HPDE6-E6E7 (cell line): ENCODE data around the gene LRTM1.

Source experiments
- DNase-seq: peaks from one replicate; pipeline ENCODE4 v3.0.0; 2011; ENCODE audit warnings: missing footprints; ENCODE audit errors: extremely low spot score

The LRTM1 gene

GRCh38 chr3:54928046-54928770 is at the start of gene LRTM1:
Gene LRTM1, minus strand, starts transcription at chr3:54928059. Its CDS starts 148 bp downstream, at chr3:54927911.
- DNase-seq = no peak

- no peak for DNase-seq
These were observed 49.6 kb upstream of the LRTM1 start for GRCh38 chr3:54977439-54977838.

- no peak for DNase-seq
These were observed 43.0 kb upstream of the LRTM1 start for GRCh38 chr3:54970895-54971294.

- DNase-seq = no peak
These were observed 41.8 kb upstream of the LRTM1 start for GRCh38 chr3:54969652-54970051.

- no peak for DNase-seq
These were observed 40.8 kb upstream of the LRTM1 start for GRCh38 chr3:54968546-54969172.

- no peak for DNase-seq
These were observed 39.9 kb upstream of the LRTM1 start for GRCh38 chr3:54967731-54968161.

- no peak for DNase-seq
These were observed 39.1 kb upstream of the LRTM1 start for GRCh38 chr3:54966979-54967378.

- no peak for DNase-seq
These were observed 37.9 kb upstream of the LRTM1 start for GRCh38 chr3:54965746-54966145.

GRCh38 chr3:54964081-54964480 is 36.2 kb upstream of the LRTM1 start:
- no peak for DNase-seq

GRCh38 chr3:54963641-54964040 is 35.8 kb upstream of the LRTM1 start:
- no peak for DNase-seq

GRCh38 chr3:54962200-54962599 is 34.3 kb upstream of the LRTM1 start:
- no peak for DNase-seq

GRCh38 chr3:54960701-54961100 is 32.8 kb upstream of the LRTM1 start:
- DNase-seq = no peak

GRCh38 chr3:54960082-54960481 is 32.2 kb upstream of the LRTM1 start:
- no peak for DNase-seq

- DNase-seq = no peak
These were observed 29.9 kb upstream of the LRTM1 start for GRCh38 chr3:54957711-54958110.

- no peak for DNase-seq
These were observed 28.1 kb upstream of the LRTM1 start for GRCh38 chr3:54955941-54956340.

- no peak for DNase-seq
These were observed 27.6 kb upstream of the LRTM1 start for GRCh38 chr3:54955496-54955895.

GRCh38 chr3:54954521-54954920 is 26.7 kb upstream of the LRTM1 start:
- DNase-seq = no peak

- no peak for DNase-seq
These were observed 26.2 kb upstream of the LRTM1 start for GRCh38 chr3:54954022-54954421.

GRCh38 chr3:54951405-54951804 is 23.5 kb upstream of the LRTM1 start:
- no peak for DNase-seq

GRCh38 chr3:54950391-54951003 is 22.6 kb upstream of the LRTM1 start:
- no peak for DNase-seq

- DNase-seq = no peak
These were observed 21.7 kb upstream of the LRTM1 start for GRCh38 chr3:54949491-54950044.

GRCh38 chr3:54941690-54942362 is 14.0 kb upstream of the LRTM1 start:
- DNase-seq = no peak
